Esophagus muscularis mucosa (tissue), 4 donors: Measurements from ENCODE around the gene MUSTN1. TPM values are rescaled to one million over a fixed set of nuclear protein-coding genes. Genes with fewer than 3 reads are reported as not detected.

Source experiments
- DNase-seq: peaks from one replicate; pipeline ENCODE4 v3.0.0-alpha.2; 2017; ENCODE audit errors: extremely low spot score
- H3K27ac ChIP-seq, 4 donors: fragments of 200-600 bp; sonication (generic); replicated peaks in 1 of 4; 1 replicate in 3 of 4; 2 replicates in 1 of 4; pipeline ENCODE4 v1.5.1; 2016 to 2019; ENCODE audit warnings: mild to moderate bottlenecking in 1 of 4
- H3K27me3 ChIP-seq, 4 donors: fragments of 200-600 bp; sonication (generic); one replicate each; pipeline versions ENCODE4 v1.5.1 to v1.6.0; 2016 to 2019
- H3K36me3 ChIP-seq, 4 donors: fragments of 200-600 bp; sonication (generic); one replicate each; pipeline ENCODE4 v1.5.1; 2016 to 2019
- H3K4me1 ChIP-seq, 4 donors: fragments of 200-600 bp; sonication (generic); one replicate each; pipeline ENCODE4 v1.5.1; 2016 to 2019
- H3K4me3 ChIP-seq, 4 donors: fragments of 200-600 bp; sonication (generic); 1 replicate in 2 of 4; 2 replicates in 2 of 4; pipeline ENCODE4 v1.5.1; 2016 to 2019; ENCODE audit warnings: mild to moderate bottlenecking in 4 of 4, moderate library complexity in 1 of 4
- H3K9me3 ChIP-seq, 4 donors: fragments of 200-600 bp; sonication (generic); 1 replicate in 3 of 4; 2 replicates in 1 of 4; pipeline ENCODE4 v1.5.1; 2016 to 2019
- EP300 ChIP-seq: sonication (generic); formaldehyde crosslinking; IDR thresholded peaks from one replicate; pipeline ENCODE4 v1.6.1; 2017; ENCODE audit warnings: antibody characterized with exemption
- POLR2A ChIP-seq: fragments of 450-650 bp; IDR thresholded peaks from one replicate; pipeline ENCODE4 v1.6.1; 2017; ENCODE audit warnings: antibody characterized with exemption, moderate library complexity, mild to moderate bottlenecking, low read depth
- POLR2AphosphoS5 ChIP-seq, 2 donors: sonication (generic); formaldehyde crosslinking; IDR thresholded peaks; one replicate each; pipeline ENCODE4 v1.6.1; 2017; ENCODE audit warnings: antibody characterized with exemption in 2 of 2
- WGBS: methylation state at CpG from one replicate; pipeline ENCODE4 v1.1.5; 2018; 5-methylcytosine and 5-hydroxymethylcytosine counted together
- intact Hi-C: fragments of 100-400 bp; cut with DNase I; formaldehyde crosslinking; loops from one replicate; pipeline ENCODE4 v1.15.1; 2023
- total RNA-seq, 4 donors: library from RNA; depleted of rRNA; stranded (reverse); fragments of >200 nt; gene quantifications; one replicate each; pipeline versions ENCODE4 v1.1.0 to v1.2.1, GENCODE V29; 2016
- TF ChIP-seq, protein P1 (sequence below), 3 experiments: fragments of 200-600 bp in 2 of 3; fragments of 450-650 bp in 1 of 3; sonication (generic) in 2 of 3; IDR thresholded peaks; one replicate each; pipeline ENCODE4 v1.5.1; 2017 to 2019; ENCODE audit warnings: antibody characterized with exemption in 3 of 3, mild to moderate bottlenecking in 2 of 3, moderate library complexity in 1 of 3

Gene MUSTN1
- total RNA-seq, 4 donors from 2014 or later, result 6.6 to 17.7 (median 12.5) TPM

DNA sequence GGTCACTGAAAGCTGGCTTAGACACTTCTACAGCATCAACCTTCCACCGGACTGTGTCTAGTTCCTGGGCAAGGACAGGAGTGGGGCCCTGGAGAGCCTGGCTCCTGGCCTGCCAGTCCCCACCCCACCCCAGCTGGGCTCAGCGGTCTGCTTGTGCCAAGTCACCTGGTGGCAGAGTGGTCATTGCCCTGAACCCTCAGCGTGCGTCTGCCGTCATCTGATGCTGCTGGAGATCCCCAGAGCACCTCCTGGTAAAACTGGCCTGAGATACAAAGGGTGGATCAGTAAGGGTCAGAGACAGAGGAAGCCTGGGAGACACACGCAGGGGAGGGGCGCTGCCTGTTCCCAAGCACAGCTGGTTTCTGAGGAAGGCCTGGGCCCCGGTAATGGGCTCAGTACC is 21.0 kb downstream of the MUSTN1 start:
- WGBS, result 94% methylated on average over 3 of the region's 8 CpGs
- Histone ChIP-seq H3K27ac (no peak overlapping the region), H3K4me1 (no peaks in the 10 kb centered on the region), H3K36me3 (no peaks in the 10 kb centered on the region), H3K9me3 (no peaks in the 10 kb centered on the region), H3K4me3 (no peak overlapping the region), H3K27me3 (no peaks in the 10 kb centered on the region)
- intact Hi-C loops, result no loop called here
- TF ChIP-seq, protein P1, sequence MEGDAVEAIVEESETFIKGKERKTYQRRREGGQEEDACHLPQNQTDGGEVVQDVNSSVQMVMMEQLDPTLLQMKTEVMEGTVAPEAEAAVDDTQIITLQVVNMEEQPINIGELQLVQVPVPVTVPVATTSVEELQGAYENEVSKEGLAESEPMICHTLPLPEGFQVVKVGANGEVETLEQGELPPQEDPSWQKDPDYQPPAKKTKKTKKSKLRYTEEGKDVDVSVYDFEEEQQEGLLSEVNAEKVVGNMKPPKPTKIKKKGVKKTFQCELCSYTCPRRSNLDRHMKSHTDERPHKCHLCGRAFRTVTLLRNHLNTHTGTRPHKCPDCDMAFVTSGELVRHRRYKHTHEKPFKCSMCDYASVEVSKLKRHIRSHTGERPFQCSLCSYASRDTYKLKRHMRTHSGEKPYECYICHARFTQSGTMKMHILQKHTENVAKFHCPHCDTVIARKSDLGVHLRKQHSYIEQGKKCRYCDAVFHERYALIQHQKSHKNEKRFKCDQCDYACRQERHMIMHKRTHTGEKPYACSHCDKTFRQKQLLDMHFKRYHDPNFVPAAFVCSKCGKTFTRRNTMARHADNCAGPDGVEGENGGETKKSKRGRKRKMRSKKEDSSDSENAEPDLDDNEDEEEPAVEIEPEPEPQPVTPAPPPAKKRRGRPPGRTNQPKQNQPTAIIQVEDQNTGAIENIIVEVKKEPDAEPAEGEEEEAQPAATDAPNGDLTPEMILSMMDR (IDR thresholded peaks at IDR 0.05), result no peak
- TF ChIP-seq POLR2AphosphoS5 (IDR thresholded peaks at IDR 0.05) (no peak), EP300 (no peak), POLR2A (no peak)
- DNase-seq, result no peak

DNA sequence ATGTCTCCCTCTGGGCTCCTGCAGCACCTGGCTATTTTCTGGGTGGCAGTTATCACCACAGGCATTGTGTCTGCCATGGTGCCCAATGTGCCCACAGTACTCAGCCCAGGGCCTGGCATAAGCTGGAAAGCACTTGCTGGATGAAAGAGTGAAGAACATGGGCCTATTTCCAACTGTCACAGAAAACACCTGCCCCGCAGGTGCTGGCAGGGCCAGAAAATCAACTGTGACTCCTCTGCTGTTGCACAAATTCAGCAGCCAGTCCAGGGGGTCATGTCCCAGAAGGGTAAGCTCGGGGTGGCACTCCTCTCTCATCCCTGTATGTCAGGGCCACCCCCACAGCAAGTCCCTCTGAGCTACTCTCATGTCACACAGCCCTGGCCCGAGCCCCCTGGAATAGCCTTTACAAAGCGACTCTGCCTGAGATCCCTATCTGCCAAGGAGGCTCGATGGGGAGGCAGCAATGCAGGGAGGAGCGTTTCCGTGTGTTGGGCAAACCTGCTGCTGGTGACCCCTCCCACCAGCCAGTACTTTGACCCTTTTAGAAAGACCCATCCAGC is 23.3 kb downstream of the MUSTN1 start:
- H3K4me1 ChIP-seq, result no peaks in the 10 kb centered on the region
- no peak overlapping the region for H3K4me3 ChIP-seq
- TF ChIP-seq, protein P1 (IDR thresholded peaks at IDR 0.05), result no peak
- TF ChIP-seq POLR2A (no peak), POLR2AphosphoS5 (IDR thresholded peaks at IDR 0.05) (no peak), EP300 (no peak)
- DNase-seq, result no peak
- no peaks in the 10 kb centered on the region for H3K36me3 ChIP-seq
- no peaks in the 10 kb centered on the region for H3K27me3 ChIP-seq
- intact Hi-C loops, result no loop called here
- 90% methylated on average over 5 of the region's 7 CpGs for WGBS
- no peak overlapping the region for H3K27ac ChIP-seq
- no peaks in the 10 kb centered on the region for H3K9me3 ChIP-seq

DNA sequence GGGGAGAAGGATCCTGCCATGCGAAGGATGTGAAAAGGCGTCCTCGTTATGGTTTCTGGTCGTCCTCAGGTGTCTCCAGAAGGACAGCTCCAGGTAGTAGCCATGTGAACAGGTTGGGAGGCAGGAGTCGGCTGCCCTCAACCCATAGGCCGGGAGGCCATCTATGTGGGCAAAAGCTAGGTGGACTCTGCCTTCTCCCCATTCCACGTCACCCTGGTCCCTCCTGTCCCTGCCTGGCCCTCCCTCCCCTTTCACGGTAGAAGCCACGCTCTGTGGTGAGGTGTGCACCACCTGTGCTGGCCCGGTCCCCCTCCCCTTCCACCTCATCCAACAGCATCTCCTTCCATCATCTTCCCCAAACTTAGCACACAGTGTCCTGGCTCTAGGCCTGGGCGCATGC is 23.9 kb downstream of the MUSTN1 start:
- no peaks in the 10 kb centered on the region for H3K36me3 ChIP-seq
- peaks cover 0 to 2% (median 0%) of the 10 kb centered on the region in 4 donors for H3K27me3 ChIP-seq
- no peaks in the 10 kb centered on the region for H3K9me3 ChIP-seq
- H3K4me1 ChIP-seq, result no peaks in the 10 kb centered on the region
- H3K4me3 ChIP-seq, result no peak overlapping the region
- WGBS, result 92% methylated on average over 11 of the region's 11 CpGs
- intact Hi-C loops, result no loop called here
- no peak for DNase-seq
- TF ChIP-seq, protein P1 (IDR thresholded peaks at IDR 0.05), result no peak
- TF ChIP-seq POLR2A (no peak), EP300 (no peak), POLR2AphosphoS5 (IDR thresholded peaks at IDR 0.05) (no peak)
- H3K27ac ChIP-seq, result no peak overlapping the region

DNA sequence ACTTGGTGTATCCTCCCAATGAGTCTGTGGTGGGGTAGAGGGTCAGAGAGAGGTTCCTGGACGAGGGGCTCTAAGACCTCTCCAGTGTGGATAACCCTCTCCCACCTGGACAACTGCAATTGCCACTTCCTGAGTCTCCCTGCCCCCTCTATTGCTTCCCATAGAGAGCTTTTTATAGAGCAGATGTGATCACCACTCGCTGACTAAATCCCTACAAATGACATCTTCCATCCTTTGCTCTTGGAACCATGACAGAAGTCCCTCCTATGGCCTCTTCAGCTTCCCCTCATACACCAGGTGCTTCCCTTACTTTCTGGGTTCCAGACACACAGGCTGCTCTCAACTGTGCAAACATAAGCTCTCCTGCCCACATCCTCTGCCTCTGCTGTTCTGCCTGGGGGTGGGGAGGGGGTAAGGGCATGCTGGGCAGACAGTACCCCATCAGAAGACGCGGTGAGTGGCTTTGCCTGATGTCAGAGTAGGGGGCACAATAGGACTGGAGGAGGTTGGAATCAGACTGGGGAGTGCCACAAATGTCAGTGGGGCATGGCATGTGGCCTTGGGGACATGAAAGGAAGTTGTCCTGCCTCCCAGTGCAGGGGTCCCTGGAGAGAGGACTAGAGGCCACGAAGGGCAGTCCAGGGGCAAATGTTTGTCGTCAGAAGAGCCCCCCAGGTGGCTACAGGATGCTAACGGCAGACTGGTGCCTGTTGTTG is 25.0 kb downstream of the MUSTN1 start:
- 64% methylated on average over 6 of the region's 7 CpGs for WGBS
- H3K36me3 ChIP-seq, result no peaks in the 10 kb centered on the region
- H3K9me3 ChIP-seq, result no peaks in the 10 kb centered on the region
- DNase-seq, result no peak
- intact Hi-C loops, result no loop called here
- no peak for TF ChIP-seq EP300
- TF ChIP-seq, protein P1 (IDR thresholded peaks at IDR 0.05), result no peak
- no peak for TF ChIP-seq POLR2AphosphoS5 (IDR thresholded peaks at IDR 0.05)
- no peak for TF ChIP-seq POLR2A
- no peak overlapping the region for H3K27ac ChIP-seq
- no peaks in the 10 kb centered on the region for H3K4me1 ChIP-seq
- H3K4me3 ChIP-seq, result no peak overlapping the region
- H3K27me3 ChIP-seq, result peaks cover 0 to 11% (median 0%) of the 10 kb centered on the region in 4 donors
